HCT116 (cell line): Measurements from ENCODE around the gene PHC1. TPM values are rescaled to one million over a fixed set of nuclear protein-coding genes. Genes with fewer than 3 reads are reported as not detected.
A peak's percentile ranks its signal among the peaks of the same experiment; 100 is the strongest.
"Not testable (repeated sequence)": the region's sequence is repeated elsewhere in the genome, so short reads cannot be mapped to it uniquely, and the experiment has no call there.

Experiments used
- ATAC-seq: fragments of 200-7000 bp; cut with Tn5 transposase; 2 replicates; pipeline ENCODE4 v1.9.1; 2020; ENCODE audit warnings: mild to moderate bottlenecking, moderate library complexity
- Bru-seq: library from RNA; stranded (reverse); fragments of 400-500 nt; gene quantifications from one replicate; lab custom pipeline; 2021; lab: Mats Ljungman, UMichigan
- BruChase-seq, 2 experiments: library from RNA; stranded (reverse); fragments of 400-500 nt; gene quantifications; one replicate each; lab custom pipeline; 2021; lab: Mats Ljungman, UMichigan
- BruUV-seq: library from RNA; stranded (reverse); fragments of 400-500 nt; replicated peaks from 2 replicates; lab custom pipeline; 2021; lab: Mats Ljungman, UMichigan
- CTCF ChIA-PET: fragments of 300-600 bp; sonication (Branson Sonifier 250); formaldehyde crosslinking; loops from one replicate; lab custom pipeline; 2021; ENCODE audit warnings: antibody characterized with exemption; lab: Charles Lee
- POLR2A ChIA-PET: fragments of 300-600, 350-600 bp; sonication (Branson Sonifier 250); formaldehyde crosslinking; loops from one replicate; lab custom pipeline; 2021; ENCODE audit warnings: antibody characterized with exemption; lab: Charles Lee
- RAD21 ChIA-PET, 2 experiments: fragments of 300-600 bp; sonication (Branson Sonifier 250); formaldehyde crosslinking; loops; one replicate each; lab custom pipeline; 2023; ENCODE audit warnings: low total read pairs in 2 of 2; ENCODE audit not compliant: uncharacterized antibody in 2 of 2, unreplicated experiment in 2 of 2, low non-redundant PET in 1 of 2; lab: Charles Lee
- DNase-seq: peaks from one replicate; pipeline ENCODE4 v3.0.0-alpha.2; 2010; ENCODE audit warnings: low read depth, low spot score
- H2AFZ ChIP-seq: fragments of 200-600 bp; shearing (Covaris generic), sonication (generic); 2 replicates; pipeline ENCODE4 v1.6.1; 2017; ENCODE audit warnings: low read depth, mixed run types, mixed read lengths, antibody characterized with exemption, low read length; ENCODE audit not compliant: poor library complexity, severe bottlenecking
- H3K27ac ChIP-seq: 2 replicates; pipeline ENCODE4 v1.5.1; 2012; ENCODE audit warnings: low read depth, low read length
- H3K27me3 ChIP-seq: fragments of 200-600 bp; sonication (generic); 2 replicates; pipeline ENCODE4 v1.6.1; 2016; ENCODE audit warnings: mixed run types, low read length, mixed read lengths; ENCODE audit not compliant: insufficient read depth
- H3K36me3 ChIP-seq, 2 experiments: fragments of 200-500 bp in 1 of 2; fragments of 200-600 bp in 1 of 2; sonication (Bioruptor generic) in 1 of 2; sonication (generic) in 1 of 2; 2 replicates each; pipeline versions ENCODE4 v1.5.1 to v1.6.1; 2014 to 2016; ENCODE audit warnings: low read length in 2 of 2, inconsistent platforms in 1 of 2, mixed read lengths in 1 of 2, mixed run types in 1 of 2; ENCODE audit not compliant: insufficient read depth in 2 of 2, control insufficient read depth in 1 of 2
- H3K4me1 ChIP-seq, 2 experiments: fragments of 200-600 bp in 1 of 2; sonication (generic) in 1 of 2; 2 replicates each; pipeline versions ENCODE4 v1.5.1 to v1.6.1; 2012 to 2017; ENCODE audit warnings: low read length in 2 of 2, inconsistent platforms in 1 of 2, mild to moderate bottlenecking in 1 of 2, mixed read lengths in 1 of 2, mixed run types in 1 of 2, moderate library complexity in 1 of 2; ENCODE audit not compliant: insufficient read depth in 2 of 2, control insufficient read depth in 1 of 2
- H3K4me2 ChIP-seq: fragments of 200-600 bp; sonication (generic); 2 replicates; pipeline ENCODE4 v1.6.1; 2017; ENCODE audit warnings: mixed run types, low read length, mixed read lengths
- H3K4me3 ChIP-seq, 2 experiments: fragments of 200-600 bp in 1 of 2; sonication (generic) in 1 of 2; replicated peaks in 1 of 2; 2 replicates each; pipeline ENCODE4 v1.5.1; 2011 to 2016; ENCODE audit warnings: low read length in 2 of 2, control low read depth in 1 of 2, low read depth in 1 of 2, mild to moderate bottlenecking in 1 of 2, mixed read lengths in 1 of 2, mixed run types in 1 of 2
- H3K79me2 ChIP-seq: fragments of 200-600 bp; sonication (generic); 2 replicates; pipeline ENCODE4 v1.6.1; 2017; ENCODE audit warnings: mild to moderate bottlenecking, mixed run types, low read length, moderate library complexity, mixed read lengths; ENCODE audit not compliant: insufficient read depth
- H3K9ac ChIP-seq: fragments of 200-600 bp; sonication (generic); 2 replicates; pipeline ENCODE4 v1.6.1; 2016; ENCODE audit warnings: low read length, mixed read lengths
- H3K9me2 ChIP-seq: fragments of 200-600 bp; sonication (generic), shearing (Covaris generic); 2 replicates; pipeline ENCODE4 v1.6.1; 2017; ENCODE audit warnings: mixed run types, mild to moderate bottlenecking, moderate library complexity; ENCODE audit not compliant: insufficient read depth
- H3K9me3 ChIP-seq, 2 experiments: fragments of 200-500 bp in 1 of 2; fragments of 200-600 bp in 1 of 2; sonication (Bioruptor generic) in 1 of 2; sonication (generic) in 1 of 2; 2 replicates each; pipeline ENCODE4 v1.6.1; 2014 to 2017; ENCODE audit warnings: low read length in 2 of 2, mixed read lengths in 2 of 2, inconsistent platforms in 1 of 2, low read depth in 1 of 2, mild to moderate bottlenecking in 1 of 2, mixed run types in 1 of 2, moderate library complexity in 1 of 2; ENCODE audit not compliant: control insufficient read depth in 1 of 2, insufficient read depth in 1 of 2
- H4K20me1 ChIP-seq: fragments of 200-600 bp; sonication (generic), shearing (Covaris generic); 2 replicates; pipeline ENCODE4 v1.6.1; 2017; ENCODE audit warnings: mixed run types, mild to moderate bottlenecking, moderate library complexity; ENCODE audit not compliant: insufficient read depth
- CTCF ChIP-seq, 3 experiments: fragments of 200-600 bp in 1 of 3; sonication (generic) in 1 of 3; IDR thresholded peaks in 2 of 3; conservative IDR thresholded peaks in 1 of 3; 2 replicates each; pipeline ENCODE4 v1.5.1; 2012 to 2017; ENCODE audit warnings: low read depth in 2 of 3, low read length in 2 of 3, antibody characterized with exemption in 1 of 3, borderline replicate concordance in 1 of 3, control low read depth in 1 of 3, mild to moderate bottlenecking in 1 of 3, mixed read lengths in 1 of 3, mixed run types in 1 of 3, moderate library complexity in 1 of 3; ENCODE audit not compliant: insufficient read depth in 1 of 3
- EGR1 ChIP-seq: IDR thresholded peaks from 2 replicates; pipeline ENCODE4 v1.6.1; 2012; ENCODE audit warnings: low read depth
- SP1 ChIP-seq: IDR thresholded peaks from 2 replicates; pipeline ENCODE4 v1.6.1; 2012; ENCODE audit warnings: low read depth
- TCF7L2 ChIP-seq: IDR thresholded peaks from 2 replicates; pipeline ENCODE4 v1.7.0; 2011; ENCODE audit warnings: borderline replicate concordance, inconsistent platforms; ENCODE audit not compliant: insufficient read depth, insufficient read length; ENCODE audit errors: extremely low read depth
- ZFX ChIP-seq: fragments of 450-650 bp; IDR thresholded peaks from 2 replicates; pipeline ENCODE4 v1.6.1; 2017
- intact Hi-C: fragments of 100-400 bp; cut with micrococcal nuclease; formaldehyde crosslinking; loops from 2 replicates; pipeline ENCODE4 v1.10.0; 2022
- long read RNA-seq: library from polyadenylated mRNA; unstranded; transcript quantifications from one replicate; pipeline ENCODE4 v2.0.0, GENCODE V29; 2021; ENCODE audit not compliant: unreplicated experiment
- polyA plus RNA-seq: library from polyadenylated mRNA; unstranded; fragments of >200 nt; gene quantifications from 2 replicates; pipeline ENCODE4 v1.2.1, GENCODE V29; 2012; ENCODE audit warnings: missing spikeins
- total RNA-seq: library from RNA; stranded (reverse); gene quantifications from one replicate; pipeline ENCODE4 v1.2.1, GENCODE V29; 2021; ENCODE audit not compliant: unreplicated experiment

The PHC1 gene
- total RNA-seq (22.8 TPM), Bru-seq, nascent RNA (percentile 50 among the genes with signal in this experiment), BruChase-seq, experiment 1, labeled RNA remaining after a 6-hour chase (percentile 59 among the genes with signal in this experiment), BruChase-seq, experiment 2, labeled RNA remaining after a 2-hour chase (percentile 52 among the genes with signal in this experiment)
- 15.5 and 16.2 TPM in 2 replicates for polyA plus RNA-seq
- long read RNA-seq, partial matches to known transcripts: 6 of 17 reads
- long read RNA-seq, other reads (novel, unspliced or antisense): 9 of 17 reads

DNA sequence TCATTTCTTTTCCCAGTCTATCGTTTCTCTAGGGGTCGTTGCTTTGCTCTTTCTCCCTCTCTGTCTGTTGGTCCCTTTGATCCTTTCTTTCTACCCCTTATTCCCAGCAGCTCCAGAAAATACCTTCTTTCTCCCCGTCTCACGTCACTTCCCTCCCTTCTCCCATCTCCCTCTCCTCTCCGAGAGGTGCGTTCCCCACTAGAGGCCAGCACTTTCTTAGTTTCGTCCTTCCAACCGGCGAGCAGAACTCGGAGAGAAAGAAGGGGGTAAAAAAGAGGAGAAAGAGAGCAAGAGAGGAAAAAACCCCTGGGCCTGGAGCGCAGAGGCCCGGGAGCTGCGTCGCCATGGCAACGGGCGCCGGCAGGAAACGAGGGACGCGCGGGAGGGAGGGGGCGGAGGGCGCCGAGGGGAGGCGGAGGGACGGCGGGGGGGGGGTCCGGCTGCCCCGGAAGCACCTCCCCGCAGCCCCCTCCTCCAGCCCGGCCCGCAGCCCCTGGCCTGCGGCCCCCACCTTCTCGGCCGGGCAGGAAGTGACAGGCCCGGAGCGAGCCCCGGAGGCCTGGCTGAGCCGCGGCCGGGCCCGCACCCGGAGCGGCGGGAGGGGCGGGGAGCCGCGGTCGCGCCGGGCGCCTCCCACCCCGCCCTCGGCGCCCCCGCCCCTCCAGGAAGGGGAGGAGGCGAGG, at the start of gene PHC1:
PHC1 (plus strand) TSS at position 477 of the 683 bp plus-strand sequence. CDS start 3,169 bp downstream, outside the sequence.
- Histone ChIP-seq H3K4me1 (peaks cover 14 to 27% of the 10 kb centered on the region in 2 experiments; a peak in 3 of 4 replicates), H3K4me2 (peak within 1 kb of the TSS; percentile 96), H3K27ac (peak within 1 kb of the TSS; percentile 40), H3K9ac (peak within 1 kb of the TSS; percentile 63), H2AFZ (peak within 1 kb of the TSS; percentile 96), H3K4me3 (peak within 1 kb of the TSS; percentile 68 to 82)
- H3K9me2 ChIP-seq, DNase-seq, H3K36me3 ChIP-seq, H3K9me3 ChIP-seq, H4K20me1 ChIP-seq, POLR2A ChIA-PET, BruUV-seq, H3K79me2 ChIP-seq, RAD21 ChIA-PET, H3K27me3 ChIP-seq: not testable (repeated sequence)
- peak; percentile 79 for ATAC-seq
- CTCF ChIA-PET: interaction anchor here (1.1 to 1.6 kb wide), 2 partner anchors 24 to 257 kb away, joined by 3 to 5 read pairs; no protein-coding TSS in a partner anchor
- intact Hi-C loops: loop anchor here (5.0 kb wide), 1 partner anchor 33 kb away; the partner anchor contains the start of gene M6PR
- TF ChIP-seq ZFX (peak; percentile 61), SP1 (0 out of 2 replicates have a peak, but pooled peaks have one; percentile 4), EGR1 (0 out of 2 replicates have a peak, but pooled peaks have one; percentile 26), CTCF (IDR thresholded peaks at IDR 0.05 in 2 of 3, conservative IDR thresholded peaks at IDR 0.05 in 1 of 3; ENCODE audit: borderline replicate concordance in 1 of 3, insufficient read depth in 1 of 3, low read depth in 2 of 3, low read length in 2 of 3) (peak in 2 of 3 experiments; percentile 45 to 48; a peak in 4 of 6 replicates), TCF7L2 (peak; percentile 30)
- TF ChIP-seq, all 23 proteins: peak for 5; not testable (repeated sequence) for 18
